Large intestine (tissue), 12 donors: ENCODE measurements around the gene ZNF225. TPM values are rescaled to one million over a fixed set of nuclear protein-coding genes. Genes with fewer than 3 reads are reported as not detected.
A peak's percentile ranks its signal among the peaks of the same experiment; 100 is the strongest.

Experiments
- DNase-seq, 2 donors: peaks; one replicate each; pipeline versions ENCODE4 v3.0.0 to v3.0.0-alpha.2; 2013
- H3K27ac ChIP-seq: one replicate; pipeline ENCODE4 v1.5.1; 2013; ENCODE audit warnings: low read length
- H3K27me3 ChIP-seq: 2 replicates; pipeline ENCODE4 v1.6.1; 2013; ENCODE audit warnings: low read length; ENCODE audit not compliant: control insufficient read depth, insufficient read depth
- H3K36me3 ChIP-seq: 2 replicates; pipeline ENCODE4 v1.6.1; 2013; ENCODE audit warnings: low read length; ENCODE audit not compliant: control insufficient read depth, insufficient read depth
- H3K4me1 ChIP-seq: one replicate; pipeline ENCODE4 v1.6.1; 2013; ENCODE audit warnings: low read length; ENCODE audit not compliant: control insufficient read depth, insufficient read depth
- H3K4me3 ChIP-seq: one replicate; pipeline ENCODE4 v1.5.1; 2013; ENCODE audit warnings: low read length
- H3K9me3 ChIP-seq: one replicate; pipeline ENCODE4 v1.6.1; 2013; ENCODE audit warnings: mild to moderate bottlenecking, low read depth, low read length, moderate library complexity; ENCODE audit not compliant: control insufficient read depth
- WGBS: methylation state at CpG from one replicate; pipeline ENCODE4 v1.1.5; 2013; ENCODE audit warnings: low lambda C conversion rate; ENCODE audit not compliant: insufficient coverage; 5-methylcytosine and 5-hydroxymethylcytosine counted together
- long read RNA-seq, 11 donors: transcript quantifications; one replicate each; lab custom pipeline, GENCODE V29; 2026
- polyA plus RNA-seq: library from polyadenylated mRNA; unstranded; fragments of 120-200 nt; gene quantifications from one replicate; pipeline ENCODE4 v1.2.1, GENCODE V29; 2013

ZNF225 gene
- polyA plus RNA-seq: 6.8 TPM
- long read RNA-seq, donor 1: 0 reads
- long read RNA-seq, donor 2, full-length matches to known transcripts: 2 of 2 reads
- long read RNA-seq, donor 2, partial matches to known transcripts: 0 of 2 reads
- long read RNA-seq, donor 2, other reads (novel, unspliced or antisense): 0 of 2 reads
- long read RNA-seq, donor 3, full-length matches to known transcripts: 3 of 3 reads
- long read RNA-seq, donor 3, partial matches to known transcripts: 0 of 3 reads
- long read RNA-seq, donor 3, other reads (novel, unspliced or antisense): 0 of 3 reads
- long read RNA-seq, donor 4: 0 reads
- long read RNA-seq, donor 5: 0 reads
- long read RNA-seq, donor 6: 0 reads
- long read RNA-seq, donor 7, full-length matches to known transcripts: 1 of 1 reads
- long read RNA-seq, donor 7, partial matches to known transcripts: 0 of 1 reads
- long read RNA-seq, donor 7, other reads (novel, unspliced or antisense): 0 of 1 reads
- long read RNA-seq, donor 8: 0 reads
- long read RNA-seq, donor 9: 0 reads
- long read RNA-seq, donor 10, full-length matches to known transcripts: 2 of 2 reads
- long read RNA-seq, donor 10, partial matches to known transcripts: 0 of 2 reads
- long read RNA-seq, donor 10, other reads (novel, unspliced or antisense): 0 of 2 reads
- long read RNA-seq, donor 11, full-length matches to known transcripts: 1 of 1 reads
- long read RNA-seq, donor 11, partial matches to known transcripts: 0 of 1 reads
- long read RNA-seq, donor 11, other reads (novel, unspliced or antisense): 0 of 1 reads

GRCh38 chr19:44113138-44113783 is at the start of gene ZNF225:
TSS of gene ZNF225 (plus strand) at chr19:44113399. CDS start at chr19:44115828, 2,429 bp downstream.
- Histone ChIP-seq H3K9me3 (peaks cover 4% of the 10 kb centered on the region), H3K36me3 (peaks cover 14% of the 10 kb centered on the region), H3K27ac (peak within 1 kb of the TSS; percentile 11), H3K4me3 (peak within 1 kb of the TSS; percentile 69), H3K27me3 (no peaks in the 10 kb centered on the region), H3K4me1 (no peaks in the 10 kb centered on the region)
- no CpG with 5 or more reads among the region's 44 CpGs for WGBS
- peak; percentile 98 to 99 for DNase-seq

GRCh38 chr19:44066305-44066704 is 46.9 kb upstream of the ZNF225 start:
- no peaks in the 10 kb centered on the region for H3K27me3 ChIP-seq
- no peaks in the 10 kb centered on the region for H3K4me1 ChIP-seq
- no CpG with 5 or more reads among the region's 3 CpGs for WGBS
- H3K4me3 ChIP-seq: no peak overlapping the region
- no peak overlapping the region for H3K27ac ChIP-seq
- H3K9me3 ChIP-seq: peaks cover 36% of the 10 kb centered on the region
- H3K36me3 ChIP-seq: peaks cover 49% of the 10 kb centered on the region
- DNase-seq: no peak

GRCh38 chr19:44069415-44069814 is 43.8 kb upstream of the ZNF225 start:
- Histone ChIP-seq H3K27me3 (no peaks in the 10 kb centered on the region), H3K36me3 (peaks cover 24% of the 10 kb centered on the region), H3K27ac (no peak overlapping the region), H3K4me3 (no peak overlapping the region), H3K9me3 (peaks cover 32% of the 10 kb centered on the region), H3K4me1 (no peaks in the 10 kb centered on the region)
- 86% methylated on average over 1 of the region's 1 CpG for WGBS
- no peak for DNase-seq

- no CpG with 5 or more reads among the region's 40 CpGs for WGBS
- Histone ChIP-seq H3K36me3 (peaks cover 4% of the 10 kb centered on the region), H3K27me3 (no peaks in the 10 kb centered on the region), H3K4me3 (peak within 1 kb of the TSS; percentile 54), H3K9me3 (peaks cover 17% of the 10 kb centered on the region), H3K27ac (peak within 1 kb of the TSS; percentile 57), H3K4me1 (no peaks in the 10 kb centered on the region)
- peak; percentile 92 to 96 for DNase-seq
Measured at GRCh38 chr19:44071824-44072542, 41.2 kb upstream of the ZNF225 start, which contains the start of gene ZNF284. TSS of gene ZNF284 (plus strand) at chr19:44072159. CDS start at chr19:44076390, 4,231 bp downstream.

- Histone ChIP-seq H3K27ac (no peak overlapping the region), H3K36me3 (peaks cover 3% of the 10 kb centered on the region), H3K27me3 (no peaks in the 10 kb centered on the region), H3K4me3 (peak overlapping the region; percentile 54), H3K9me3 (peaks cover 11% of the 10 kb centered on the region), H3K4me1 (no peaks in the 10 kb centered on the region)
- no peak for DNase-seq
- 0% methylated on average over 1 of the region's 18 CpGs for WGBS
Measured at GRCh38 chr19:44072543-44073401, 40.4 kb upstream of the ZNF225 start.

GRCh38 chr19:44076325-44076724 is 36.9 kb upstream of the ZNF225 start:
- Histone ChIP-seq H3K36me3 (peaks cover 22% of the 10 kb centered on the region), H3K27ac (no peak overlapping the region)
- WGBS: 86% methylated on average over 2 of the region's 2 CpGs

GRCh38 chr19:44092108-44092507 is 21.1 kb upstream of the ZNF225 start:
- Histone ChIP-seq H3K4me1 (no peaks in the 10 kb centered on the region), H3K9me3 (no peaks in the 10 kb centered on the region), H3K27ac (no peak overlapping the region), H3K36me3 (peaks cover 6% of the 10 kb centered on the region), H3K27me3 (no peaks in the 10 kb centered on the region), H3K4me3 (no peak overlapping the region)
- no peak for DNase-seq
- no CpG with 5 or more reads among the region's 4 CpGs for WGBS

More at GRCh38 chr19:44076325-44076724, 36.9 kb upstream of the ZNF225 start:
- no peak for DNase-seq
- H3K27me3 ChIP-seq: no peaks in the 10 kb centered on the region
- H3K4me3 ChIP-seq: no peak overlapping the region
- no peaks in the 10 kb centered on the region for H3K4me1 ChIP-seq
- H3K9me3 ChIP-seq: no peaks in the 10 kb centered on the region

GRCh38 chr19:44093931-44094765 is 19.1 kb upstream of the ZNF225 start, which contains the start of gene ZNF224:
TSS of gene ZNF224 (plus strand) at chr19:44094361. CDS start at chr19:44097874, 3,513 bp downstream.
- H3K9me3 ChIP-seq: no peaks in the 10 kb centered on the region
- peak; percentile 90 to 93 for DNase-seq
- H3K36me3 ChIP-seq: peaks cover 16% of the 10 kb centered on the region
- no CpG with 5 or more reads among the region's 50 CpGs for WGBS
- H3K27me3 ChIP-seq: no peaks in the 10 kb centered on the region
- peak within 1 kb of the TSS; percentile 65 for H3K4me3 ChIP-seq
- H3K4me1 ChIP-seq: no peaks in the 10 kb centered on the region
- H3K27ac ChIP-seq: peak within 1 kb of the TSS; percentile 60
